Left cardiac atrium (tissue), 4 donors: ENCODE results near the gene MGAT1. TPM values are rescaled to one million over a fixed set of nuclear protein-coding genes. Genes with fewer than 3 reads are reported as not detected.

Experiments used
- ATAC-seq, 2 donors: fragments of 200-7000 bp; cut with Tn5 transposase; one replicate each; pipeline ENCODE4 v1.9.1; 2020; ENCODE audit warnings: mild to moderate bottlenecking in 2 of 2, moderate library complexity in 2 of 2
- DNase-seq: peaks from one replicate; pipeline ENCODE4 v3.0.0-alpha.2; 2020
- intact Hi-C, 2 donors: fragments of 100-400 bp; cut with DNase I; formaldehyde crosslinking; loops; one replicate each; pipeline versions ENCODE4 v1.14.1 to v1.15.1; 2022 to 2023
- total RNA-seq, 2 donors: library from RNA; stranded (reverse); fragmentation: NEBNext Ultra II Directional; extraction: Animal tissue kit (Norgen Biotek cat#: 25700); gene quantifications; one replicate each; pipeline ENCODE4 v1.2.1, GENCODE V29; 2021
- donor health status: DM: no; HTN: yes; CAD: no.
- donor health status: DM: no; HTN: yes; CAD: no; lungs with severe emphysema.
- donor health status: DM: yes; HTN: yes; CAD: no.
- donor health status: Dilated cardiomyopathy.

The MGAT1 gene
- total RNA-seq, 2 donors from 2014 or later: 95.8 to 133 TPM

DNA sequence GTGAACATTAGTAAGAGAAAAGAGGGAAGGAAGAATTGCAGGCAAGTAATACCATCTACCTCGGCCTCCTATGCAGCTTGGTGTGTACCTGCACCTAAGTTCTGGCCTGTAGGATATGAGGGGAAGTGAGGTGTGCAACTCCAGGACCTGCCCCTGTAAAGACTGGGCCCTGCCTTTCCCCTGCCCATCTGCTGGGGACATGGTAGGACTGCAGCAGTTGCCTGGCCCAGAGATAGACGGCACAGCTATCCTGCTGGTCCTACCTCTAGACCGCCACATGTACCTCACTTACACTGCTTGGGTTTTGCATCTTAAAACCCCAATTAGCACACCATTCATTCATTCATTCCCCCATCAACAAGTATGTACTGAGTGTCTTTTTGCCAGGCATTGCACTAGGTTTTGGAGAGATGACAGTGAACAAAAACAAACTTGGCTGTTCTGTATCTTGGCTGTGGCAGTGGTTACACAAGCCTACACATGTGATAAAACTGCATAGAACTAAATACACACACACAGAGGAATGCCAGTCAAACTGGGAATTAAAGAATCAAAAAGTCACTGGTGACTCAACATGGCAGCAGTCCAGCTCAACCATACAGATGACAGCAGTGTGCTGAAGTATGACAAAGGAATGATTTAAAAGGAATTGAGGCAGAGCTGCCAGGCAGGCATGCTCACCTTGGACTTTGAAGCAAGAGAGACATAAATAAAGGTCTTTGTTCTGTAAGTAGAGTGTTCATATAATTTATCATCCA lies 23.3 kb upstream of the MGAT1 start:
- ATAC-seq (peak in 1 of 2 donors; percentile 47), DNase-seq (no peak)
- intact Hi-C loops: no loop called here

DNA sequence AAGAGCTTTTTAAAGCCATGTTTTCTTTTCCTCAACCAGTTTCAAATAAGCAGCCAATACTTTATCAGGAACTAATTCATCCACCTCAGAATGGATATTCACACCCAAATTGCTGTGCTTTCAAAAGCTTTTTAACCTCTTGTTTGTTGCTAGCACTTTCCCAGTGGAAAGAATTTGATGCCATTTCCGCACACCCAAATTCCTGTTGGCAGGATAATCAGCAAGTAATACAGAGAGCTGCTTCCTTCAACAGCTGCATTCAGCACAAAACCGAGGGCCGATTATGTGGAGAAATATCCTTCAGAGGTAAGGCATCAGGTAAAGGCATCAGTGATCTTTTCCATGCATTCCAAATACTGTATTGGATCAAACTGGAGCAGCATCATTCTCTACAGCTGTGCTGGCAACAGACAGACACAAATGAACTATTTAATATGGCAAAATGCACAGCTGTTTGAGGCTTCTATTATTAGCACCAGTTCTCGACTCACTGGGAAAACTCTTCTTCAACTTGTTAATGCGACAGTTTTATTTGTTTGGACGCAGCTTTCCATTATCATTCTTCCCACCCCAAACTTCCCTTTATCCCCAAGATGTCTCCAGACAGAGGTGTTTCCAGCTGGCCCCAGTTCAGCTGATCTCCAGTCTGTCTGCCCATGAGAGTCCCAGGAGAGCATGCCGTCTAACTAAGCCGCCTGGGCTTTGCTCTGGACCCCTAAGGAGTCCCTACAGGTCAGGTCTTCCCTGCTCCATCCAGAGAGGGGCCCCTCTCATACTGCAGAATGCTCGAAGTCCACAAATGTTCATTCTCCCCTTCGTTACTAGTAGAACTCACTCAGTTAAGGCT lies 22.2 kb upstream of the MGAT1 start:
- ATAC-seq: no peak
- DNase-seq: no peak

DNA sequence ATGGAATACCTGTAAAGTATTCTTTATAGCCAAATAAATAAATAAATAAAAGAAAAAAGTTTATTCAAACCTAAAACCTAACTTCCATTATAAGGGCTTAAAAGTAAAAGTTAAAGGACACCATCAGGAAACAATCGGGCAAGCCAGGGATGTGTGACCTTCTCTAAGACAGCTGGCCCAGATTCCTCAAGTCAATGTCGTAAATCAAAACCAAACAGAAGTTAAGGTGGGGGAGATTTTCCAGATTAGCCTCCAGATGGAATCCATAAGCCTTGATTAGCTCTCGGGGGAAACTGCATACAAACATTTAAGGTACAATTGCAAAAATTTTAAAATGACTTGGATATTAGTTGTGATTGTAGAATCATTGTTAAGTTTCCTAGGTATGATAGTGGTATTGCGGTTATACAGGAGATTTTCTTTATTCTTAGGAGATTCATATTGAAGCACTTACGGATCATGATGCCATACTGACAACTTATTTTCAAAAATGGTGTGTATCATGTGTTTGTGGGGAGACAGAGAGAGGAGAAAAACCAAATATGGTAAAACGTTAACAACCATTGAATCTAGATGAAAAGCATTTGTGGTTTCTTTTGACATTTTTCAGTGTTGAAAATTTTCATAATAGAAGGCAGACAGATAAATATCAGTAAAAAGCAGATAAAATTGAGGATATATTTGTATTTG lies 21.5 kb upstream of the MGAT1 start:
- no peak for ATAC-seq
- DNase-seq: no peak
- intact Hi-C loops: no loop called here

More for the DNA sequence above, 22.2 kb upstream of the MGAT1 start:
- intact Hi-C loops: no loop called here

DNA sequence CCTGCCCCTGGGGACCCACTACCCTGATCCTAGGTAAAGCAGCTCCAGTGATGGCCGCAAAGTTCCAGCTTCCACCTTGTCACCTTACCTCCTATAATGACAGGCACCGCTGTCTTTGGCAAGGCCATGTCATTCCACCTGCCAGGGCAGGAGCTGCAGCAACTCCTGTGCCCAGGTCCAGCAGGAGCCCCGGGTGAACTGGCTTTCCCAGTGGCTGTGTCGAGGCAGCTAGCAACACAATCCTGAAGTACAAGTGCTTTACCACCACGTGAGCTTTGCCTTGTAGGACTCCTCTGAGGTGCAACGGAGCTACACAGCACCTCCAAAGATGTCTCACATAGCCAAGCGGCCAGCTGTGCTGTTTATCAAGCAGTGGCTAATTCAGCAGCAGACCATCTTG lies 20.7 kb upstream of the MGAT1 start:
- intact Hi-C loops: no loop called here
- ATAC-seq (no peak), DNase-seq (no peak)

DNA sequence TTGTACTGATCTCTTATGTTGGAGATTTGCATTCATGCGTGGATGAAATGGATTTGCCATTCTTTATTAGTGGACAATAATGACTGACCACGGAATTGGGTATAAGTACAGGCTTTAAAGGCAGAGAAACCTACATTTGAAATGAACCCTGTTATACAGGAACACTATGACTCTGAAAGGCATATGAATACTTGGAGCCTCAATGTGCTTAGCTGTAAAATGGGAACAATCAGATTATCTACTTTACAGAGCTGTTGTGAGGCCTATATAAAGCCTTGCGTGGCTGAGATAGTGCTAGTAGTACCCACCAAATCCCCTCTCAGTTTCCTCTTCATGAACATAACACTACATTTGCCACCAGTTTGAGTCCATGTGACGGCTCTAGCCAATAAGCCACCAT lies 18.9 kb upstream of the MGAT1 start:
- intact Hi-C loops: no loop called here
- ATAC-seq: no peak
- DNase-seq: no peak

DNA sequence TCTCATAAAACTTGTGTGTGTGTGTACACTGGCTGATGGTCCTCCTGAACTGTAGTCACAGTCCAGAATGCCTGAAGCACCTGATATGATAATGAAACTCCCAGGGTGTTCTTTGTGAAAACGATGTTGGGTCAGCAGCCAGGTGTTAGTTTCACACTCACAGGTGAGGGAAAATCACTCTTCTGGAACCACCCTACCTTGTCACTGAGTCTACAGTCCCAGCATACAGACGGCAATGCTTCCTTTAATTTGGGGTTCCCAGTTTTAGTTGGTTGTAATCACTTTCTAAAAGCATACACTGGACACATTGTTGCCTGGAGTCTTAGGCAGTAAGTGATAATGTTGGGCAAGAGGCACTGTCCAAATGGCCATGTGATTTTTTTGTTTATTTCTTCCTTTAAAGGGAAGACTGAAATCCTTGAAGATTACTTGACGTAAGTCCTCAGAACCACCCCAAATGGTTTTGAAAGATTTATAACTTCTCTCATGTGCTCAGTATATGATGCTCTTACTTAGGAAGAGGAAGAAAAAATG lies 18.2 kb upstream of the MGAT1 start:
- intact Hi-C loops: no loop called here
- peak; percentile 40 to 74 for ATAC-seq
- DNase-seq: no peak

DNA sequence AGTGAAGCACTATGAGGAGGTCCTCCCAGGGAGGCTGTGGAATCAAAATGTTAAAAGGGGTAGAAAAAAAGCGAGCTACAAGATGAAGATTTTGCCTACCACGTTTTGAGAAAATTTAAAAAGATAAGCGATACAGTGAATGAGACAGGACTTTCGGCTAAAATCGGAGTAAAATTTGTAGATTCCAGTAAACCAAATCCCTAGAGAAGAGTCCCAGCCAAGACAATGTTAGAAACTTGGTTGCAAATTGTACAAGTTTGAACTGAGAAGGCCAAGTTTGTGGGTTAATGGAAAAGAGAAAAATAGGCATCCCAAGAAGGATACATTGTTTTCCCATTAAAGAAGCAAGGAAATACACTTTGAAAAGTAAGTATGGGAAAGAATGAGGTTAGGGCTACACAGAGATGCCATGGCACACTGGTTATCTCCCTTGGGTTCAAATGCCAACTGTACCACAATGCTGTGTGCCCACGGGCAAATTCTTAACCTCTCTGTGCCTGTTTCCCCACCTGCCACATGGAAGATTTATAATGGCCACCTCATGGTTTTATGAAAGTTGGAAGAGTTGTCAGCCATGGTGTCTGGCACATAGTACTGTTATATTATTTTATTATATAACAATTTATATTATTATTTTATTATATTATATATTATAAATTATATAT lies 16.2 kb upstream of the MGAT1 start:
- no peak for DNase-seq
- no peak for ATAC-seq
- intact Hi-C loops: loop anchor here in 1 of 2 donors (5.0 kb wide), 1 partner anchor 38 kb away; no protein-coding TSS in a partner anchor

DNA sequence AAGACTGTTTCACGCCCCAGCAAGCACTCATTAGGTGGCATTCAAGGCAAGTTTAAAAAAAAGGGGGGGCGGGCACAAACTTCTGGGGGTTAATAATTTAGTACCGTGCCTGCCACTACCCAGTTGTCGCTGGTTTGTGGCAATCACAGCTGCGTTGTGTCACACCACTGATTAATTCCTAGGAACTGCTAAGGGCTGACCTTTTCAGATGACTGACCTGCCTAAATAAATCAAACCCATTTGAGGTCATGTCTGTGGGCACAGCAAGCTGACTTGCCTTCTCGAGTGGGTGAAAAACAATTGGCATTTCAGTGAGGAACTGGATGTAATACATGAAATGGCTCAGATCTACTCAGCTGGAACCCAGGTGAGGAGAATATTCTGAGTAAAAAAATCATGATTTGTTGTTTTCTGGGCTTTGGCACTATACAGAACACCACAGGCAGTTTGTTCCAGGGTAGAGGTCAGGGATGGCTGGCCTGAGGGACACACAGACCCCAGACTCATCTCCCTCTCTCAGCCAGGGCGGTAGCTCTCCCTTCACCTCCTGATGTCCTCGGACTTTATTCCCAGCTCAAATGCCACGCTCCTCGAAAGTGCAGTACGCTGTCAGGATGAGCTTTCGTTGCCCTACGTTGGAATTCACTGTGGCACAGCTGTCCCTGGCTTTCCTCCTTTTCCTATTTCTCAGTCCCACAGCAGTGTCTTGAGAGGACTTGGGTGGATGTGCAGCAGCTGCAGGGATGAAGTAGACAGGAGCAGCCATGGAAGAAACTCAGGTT lies 15.5 kb upstream of the MGAT1 start:
- intact Hi-C loops: loop anchor here in 1 of 2 donors (5.0 kb wide), 1 partner anchor 39 kb away; no protein-coding TSS in a partner anchor
- no peak for DNase-seq

DNA sequence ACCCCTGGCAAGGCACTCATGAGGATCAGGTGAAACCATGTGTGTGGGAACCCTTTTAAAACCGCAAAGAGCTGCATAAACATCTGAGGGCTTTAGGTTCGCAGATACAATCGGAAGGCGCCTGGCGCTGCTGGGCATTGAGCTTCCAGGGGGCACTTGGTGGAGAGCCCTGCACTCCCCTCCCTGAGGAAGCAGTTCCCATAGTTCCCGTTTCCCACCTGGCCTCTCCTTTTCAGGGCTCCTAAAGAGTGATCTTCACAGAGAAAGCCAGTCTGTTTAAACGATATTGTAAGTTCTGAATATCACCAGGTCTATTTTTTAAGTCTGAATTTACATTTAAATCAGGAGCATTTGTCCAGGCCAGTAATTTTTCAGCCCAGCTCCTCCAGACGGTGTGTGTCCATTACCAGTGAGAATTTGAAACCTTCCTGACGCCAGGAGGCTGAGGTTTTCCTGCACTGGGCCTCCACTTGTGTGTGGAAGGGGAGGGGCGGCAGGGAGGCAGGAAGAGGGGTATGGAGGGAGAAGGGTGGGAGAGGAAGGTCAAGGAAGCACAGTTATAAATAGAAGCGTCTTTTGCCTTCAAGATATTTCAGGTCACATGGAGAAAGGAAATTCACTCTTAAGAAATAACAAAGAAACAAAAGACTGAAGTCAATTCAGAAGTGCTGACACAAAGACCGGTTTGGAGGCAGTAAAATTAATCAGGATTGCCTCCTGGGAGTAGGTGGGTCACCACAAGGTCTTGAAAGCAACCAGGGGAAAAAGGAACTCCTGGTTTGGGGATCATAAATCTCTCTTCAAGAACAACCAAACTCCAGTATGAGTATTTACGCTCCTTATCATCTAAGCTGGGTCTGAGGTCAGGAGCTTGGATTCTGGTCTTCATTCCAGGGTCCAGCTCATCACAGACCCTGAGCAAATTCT lies 14.3 kb upstream of the MGAT1 start:
- ATAC-seq: peak; percentile 43 to 65
- no peak for DNase-seq
- intact Hi-C loops: loop anchor here in 1 of 2 donors (5.0 kb wide), 1 partner anchor 40 kb away; no protein-coding TSS in a partner anchor

More for the DNA sequence above, 15.5 kb upstream of the MGAT1 start:
- ATAC-seq: no peak

DNA sequence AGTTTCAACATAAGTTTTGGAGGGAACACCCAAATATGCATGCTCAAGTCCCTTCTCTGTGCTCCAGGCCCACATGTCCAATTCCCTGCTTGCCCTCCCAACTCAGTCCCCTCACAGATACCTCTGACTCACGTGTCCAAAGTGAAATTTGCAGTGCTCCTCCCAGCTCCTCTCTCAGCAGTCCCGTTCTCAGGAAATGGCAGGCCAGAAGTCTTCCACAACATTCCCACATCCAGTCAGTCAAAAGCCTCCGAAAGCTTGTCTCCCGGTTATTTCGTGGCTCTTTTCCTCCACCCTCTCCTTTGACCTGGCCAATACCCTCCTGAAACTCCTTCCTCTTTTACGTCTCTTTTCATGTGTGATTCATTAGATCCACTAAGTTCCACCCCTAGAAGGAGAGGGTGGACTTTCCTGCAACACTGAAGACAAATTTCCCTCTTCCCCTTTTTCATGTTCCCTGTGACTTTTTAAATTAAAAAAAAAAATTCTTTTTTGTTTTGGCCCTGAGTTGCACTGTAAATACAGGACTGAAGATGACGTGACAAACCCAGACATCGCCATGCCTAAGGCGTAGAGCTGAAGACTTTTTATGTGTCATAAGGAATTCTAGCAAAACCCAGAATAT lies 12.8 kb upstream of the MGAT1 start:
- intact Hi-C loops: loop anchor here in 1 of 2 donors (5.0 kb wide), 1 partner anchor 42 kb away; no protein-coding TSS in a partner anchor
- ATAC-seq (peak in 1 of 2 donors; percentile 20), DNase-seq (no peak)

DNA sequence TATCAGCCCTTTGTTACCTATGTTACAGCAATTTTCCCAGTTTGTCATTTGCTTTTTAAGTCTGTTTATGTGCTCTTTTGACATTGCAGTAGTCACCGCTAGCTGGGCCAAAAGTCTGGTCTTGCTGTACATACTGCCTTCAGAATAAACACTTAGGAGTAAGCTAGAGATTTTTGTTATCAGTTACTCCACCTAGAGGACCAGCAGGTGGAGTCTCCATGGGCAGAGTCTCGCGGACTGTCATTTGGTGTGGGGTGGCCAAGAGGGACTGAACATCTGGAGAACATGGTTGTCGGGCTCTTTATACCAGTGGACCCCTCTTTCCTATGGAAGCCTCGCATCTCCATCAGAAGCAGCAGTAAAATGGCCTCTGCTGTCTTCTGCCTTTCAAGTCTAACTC lies 10.8 kb upstream of the MGAT1 start:
- intact Hi-C loops: no loop called here
- no peak for ATAC-seq
- no peak for DNase-seq

DNA sequence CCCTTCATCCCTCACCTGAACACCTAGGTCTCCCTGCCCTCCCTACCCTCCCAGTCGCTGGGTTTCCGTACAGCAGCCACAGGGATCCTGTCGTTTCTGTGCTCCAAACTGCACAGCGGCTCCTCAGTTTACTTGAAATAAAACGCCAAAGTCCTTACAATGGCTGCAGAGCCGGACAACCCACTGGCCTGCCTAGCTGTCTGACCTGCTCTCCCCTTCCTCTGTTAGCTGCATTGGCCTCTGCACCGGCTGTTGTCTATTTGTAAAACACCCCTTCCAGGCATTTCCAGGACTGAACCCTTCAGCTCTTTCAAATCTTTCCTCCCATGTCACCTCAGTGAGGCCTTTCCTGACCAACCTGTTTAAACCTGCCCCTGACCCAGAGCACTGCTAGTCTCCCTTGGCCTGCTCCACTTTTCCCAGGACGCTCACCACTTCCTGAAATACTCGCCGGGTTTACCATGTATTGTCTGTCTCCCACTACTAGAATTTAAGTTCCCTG lies 9.1 kb upstream of the MGAT1 start:
- ATAC-seq (no peak), DNase-seq (no peak)
- intact Hi-C loops: no loop called here

DNA sequence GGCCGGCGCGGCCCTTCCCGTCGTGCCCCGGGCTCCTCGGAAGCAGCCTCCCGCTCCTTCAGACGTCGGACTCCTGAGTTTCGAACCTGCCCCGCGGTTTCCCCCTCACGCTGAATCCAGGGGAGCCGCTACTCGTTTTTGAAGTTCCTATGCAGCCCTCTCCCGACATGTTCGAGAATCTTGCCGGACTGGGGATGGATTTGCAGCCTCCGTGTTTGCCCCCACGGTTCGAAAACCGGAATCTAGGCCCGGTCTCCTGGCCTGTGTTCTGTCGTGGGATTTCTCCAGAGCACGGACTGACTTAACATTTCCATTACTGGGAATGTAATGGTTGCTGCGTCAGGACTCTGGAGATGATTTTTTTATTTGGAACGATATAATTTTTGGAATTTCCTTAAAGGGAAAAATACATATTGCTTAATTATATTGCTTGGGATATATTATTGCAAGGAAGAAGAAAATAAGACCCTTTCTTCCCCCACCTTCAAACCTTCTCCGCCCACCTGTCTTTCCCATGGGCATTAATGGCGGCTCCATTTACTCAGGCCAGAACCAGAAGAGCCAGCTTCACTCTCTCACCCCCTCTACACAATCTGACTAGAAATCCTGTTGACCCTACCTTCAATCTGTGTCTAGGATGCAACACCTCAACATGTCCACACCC lies 8.5 kb upstream of the MGAT1 start:
- DNase-seq (no peak), ATAC-seq (peak; percentile 29 to 47)
- intact Hi-C loops: no loop called here

DNA sequence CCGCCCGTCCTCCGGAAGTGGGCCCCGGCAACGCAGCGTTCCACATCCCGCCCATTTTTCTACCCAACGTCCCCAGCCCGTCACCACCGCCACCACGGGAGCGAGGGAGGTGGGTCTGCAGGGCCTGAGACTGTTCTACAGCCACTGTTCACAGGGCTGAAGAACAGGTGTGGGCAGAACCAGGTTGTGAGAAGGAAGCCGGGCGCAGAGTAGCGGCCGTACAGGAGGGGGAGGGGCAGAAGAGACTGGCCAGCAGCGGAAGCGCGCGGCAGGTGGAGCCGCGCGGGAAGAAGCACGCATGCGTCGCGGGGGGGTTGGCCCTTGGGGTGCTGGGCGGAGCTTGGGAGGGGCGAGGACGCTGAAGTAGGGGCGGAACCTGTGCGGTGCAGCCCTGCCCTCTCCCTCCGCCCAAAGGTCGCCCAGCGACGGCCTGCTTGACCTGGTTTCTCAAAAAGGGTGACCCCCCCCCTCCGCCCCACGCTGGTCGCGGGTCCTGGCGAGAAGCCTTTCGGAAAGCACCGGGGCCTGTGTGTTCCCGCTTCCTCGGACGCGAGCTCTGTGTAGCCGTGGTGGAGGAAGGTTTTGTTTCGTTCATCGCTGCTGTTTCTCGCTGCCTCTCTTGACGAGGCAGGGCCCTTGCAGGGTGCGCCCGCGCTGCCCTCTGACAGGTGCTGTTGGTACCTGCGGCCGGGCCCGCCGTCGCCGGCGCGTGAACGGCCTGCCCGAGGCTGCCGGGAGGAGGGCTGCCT lies 7.8 kb upstream of the MGAT1 start:
- DNase-seq (peak; percentile 97), ATAC-seq (peak; percentile 95 to 96)
- intact Hi-C loops: no loop called here
